Measurements from ENCODE around the gene RBM15B.

Gene RBM15B

DNA sequence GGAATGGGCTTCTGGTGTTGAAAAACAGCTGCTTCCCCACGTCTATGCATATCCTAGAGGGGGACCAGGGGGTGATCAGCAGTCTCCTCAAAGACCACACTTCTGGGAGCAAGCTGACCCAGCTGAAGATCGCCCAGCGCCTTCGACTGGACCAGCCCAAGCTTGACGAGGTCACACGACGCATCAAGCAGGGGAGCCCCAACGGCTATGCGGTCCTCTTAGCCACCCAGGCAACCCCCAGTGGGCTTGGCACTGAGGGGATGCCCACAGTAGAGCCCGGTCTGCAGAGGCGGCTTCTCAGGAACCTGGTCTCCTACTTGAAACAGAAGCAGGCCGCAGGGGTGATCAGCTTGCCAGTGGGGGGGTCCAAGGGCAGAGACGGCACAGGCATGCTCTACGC is 2.5 kb downstream of the RBM15B start:
- no peak for DNase-seq

DNA sequence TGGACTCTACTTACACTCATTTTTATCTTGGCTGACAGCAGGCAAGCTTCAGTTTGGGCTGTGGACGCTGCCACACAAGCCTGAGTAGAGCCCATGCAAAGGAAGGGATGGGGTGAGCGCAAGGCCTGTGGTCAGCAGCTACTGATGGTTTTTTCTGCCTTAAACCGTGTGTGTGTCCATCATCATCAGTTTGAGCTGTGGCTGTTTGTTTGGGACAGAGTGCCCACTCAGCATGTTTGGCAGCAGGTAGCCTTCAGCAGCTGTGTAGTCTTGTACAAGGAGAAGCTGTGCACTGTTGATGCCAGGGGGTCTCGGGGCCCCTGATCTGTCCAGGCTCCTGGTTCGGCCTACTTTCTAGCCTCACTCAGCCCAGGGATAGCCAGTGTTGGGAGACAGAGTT is 3.5 kb downstream of the RBM15B start:
- no peak for DNase-seq

DNA sequence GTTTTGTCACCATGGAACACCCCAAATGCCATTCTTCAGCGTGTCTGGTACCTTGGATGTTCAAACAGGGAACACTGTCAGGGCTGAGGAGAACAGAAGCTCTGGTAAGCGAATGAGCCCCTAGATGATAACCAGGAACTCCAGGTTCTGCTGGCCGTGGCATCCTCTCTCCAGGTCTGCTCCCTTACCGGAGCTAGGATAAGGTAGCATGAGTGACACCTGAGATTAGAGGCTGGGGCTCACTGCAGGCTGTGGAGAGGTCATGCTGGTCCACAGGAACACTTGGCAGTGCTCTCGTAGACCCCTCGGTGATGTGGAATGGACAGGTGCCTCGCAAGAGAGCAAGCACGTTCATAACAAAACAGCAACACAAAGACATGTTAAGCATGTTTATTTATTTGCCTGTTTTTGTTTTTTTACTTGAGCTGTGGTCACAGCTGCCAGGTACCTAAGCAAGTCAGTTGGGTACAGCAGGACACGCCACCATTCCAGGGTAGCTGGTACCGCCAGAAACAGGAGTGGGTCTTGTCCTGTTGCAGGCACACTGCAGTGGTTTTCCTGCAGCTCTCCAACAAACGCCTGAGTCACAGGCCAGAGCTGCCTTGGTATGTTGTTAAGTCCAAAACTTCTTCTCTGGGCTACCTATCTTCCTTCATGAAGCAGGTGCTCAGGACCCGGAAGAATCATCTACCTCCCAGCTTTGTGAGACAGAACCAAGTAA is 4.6 kb downstream of the RBM15B start:
- DNase-seq, result no peak

DNA sequence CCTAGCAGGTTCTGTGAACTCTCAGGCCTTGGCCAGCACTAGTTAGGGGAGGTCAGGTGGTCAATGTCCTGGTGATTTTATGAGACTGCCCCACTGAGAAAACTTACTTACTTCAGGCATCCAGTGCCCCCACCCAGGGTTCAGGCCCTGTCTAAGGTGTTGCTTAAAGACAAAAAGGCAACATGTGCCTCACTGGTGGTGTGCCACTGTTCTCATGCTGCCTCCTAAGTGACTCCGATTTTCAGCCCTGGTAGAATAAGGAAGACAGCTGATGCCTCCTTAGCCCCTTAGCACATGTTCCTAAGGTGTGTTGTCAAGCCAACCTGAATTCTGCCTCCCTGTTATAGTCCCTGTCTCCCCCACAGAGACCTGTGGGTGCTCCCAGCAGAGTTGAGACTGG is 5.3 kb downstream of the RBM15B start:
- no peak for DNase-seq

DNA sequence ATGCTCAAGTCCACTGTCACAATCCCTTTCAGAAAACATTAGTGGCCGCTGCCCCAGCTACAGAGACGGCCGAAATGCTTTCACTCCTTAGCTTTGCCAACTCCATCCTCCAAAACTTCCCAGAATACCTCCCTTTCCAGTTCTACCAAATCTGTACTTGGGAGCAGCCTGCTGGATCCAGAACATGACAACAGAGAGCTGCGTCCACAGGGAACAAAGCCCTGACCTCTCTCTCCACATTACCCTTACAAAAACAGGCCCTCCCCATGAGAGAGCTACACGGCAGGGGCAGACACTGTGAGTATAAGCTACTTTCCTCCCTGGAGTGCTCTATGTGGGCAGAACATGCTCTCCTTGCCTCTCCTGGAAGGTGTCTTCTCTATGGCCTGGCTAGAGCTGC is 6.3 kb downstream of the RBM15B start:
- DNase-seq, result no peak

DNA sequence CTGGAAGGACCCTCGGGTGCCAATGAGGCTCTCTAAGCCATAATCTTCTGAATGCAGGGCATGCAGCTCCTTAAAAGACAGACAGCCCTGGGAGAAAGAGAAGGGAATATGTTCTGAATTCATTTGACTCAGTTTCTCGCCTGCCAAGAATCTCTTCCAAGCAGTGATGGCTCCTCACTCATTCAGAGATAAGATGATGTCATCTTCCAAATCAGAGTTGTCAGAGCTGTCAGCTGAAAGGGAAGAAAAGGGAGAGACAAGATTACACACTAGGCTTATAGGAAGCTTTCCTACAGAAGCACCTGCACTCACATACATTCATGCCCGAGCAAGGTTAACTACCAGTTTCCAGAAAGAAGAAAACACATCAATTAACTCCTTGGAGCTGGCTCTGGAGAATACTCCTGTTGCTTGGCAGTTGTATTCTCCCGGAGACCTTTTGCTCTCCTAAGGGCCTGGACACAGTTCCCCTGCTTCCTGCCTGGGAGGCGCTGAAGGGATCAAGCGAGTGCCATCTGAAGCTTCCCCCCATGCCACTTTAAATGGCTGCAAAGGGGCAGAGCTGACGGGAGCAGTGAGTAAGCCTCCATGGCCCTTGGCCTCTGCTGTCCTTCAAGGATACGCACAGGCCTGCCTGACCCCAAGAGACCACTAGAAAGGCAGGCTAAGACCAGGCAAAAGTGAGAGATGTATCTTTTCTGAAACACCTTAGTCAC is 7.7 kb downstream of the RBM15B start:
- DNase-seq, result no peak

DNA sequence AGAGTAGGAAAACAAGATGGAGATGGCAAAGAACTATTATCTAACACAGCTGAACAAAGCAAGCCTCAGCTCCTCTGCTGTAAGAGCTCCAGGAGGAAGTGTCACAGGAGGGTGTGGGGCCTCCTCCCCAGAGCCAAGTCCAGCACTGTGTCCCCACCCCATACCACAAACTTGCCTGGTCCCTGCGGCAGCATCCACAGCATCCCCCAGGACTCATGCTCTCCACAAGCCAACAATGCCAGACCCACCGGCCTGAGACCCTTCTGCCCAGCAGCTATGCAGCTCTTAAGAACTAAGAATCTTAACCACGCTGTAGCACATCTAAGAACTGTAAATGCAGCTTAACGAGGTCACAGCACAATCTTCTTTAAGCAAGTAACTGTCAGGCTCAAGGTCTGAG is 9.1 kb downstream of the RBM15B start:
- no peak for DNase-seq

DNA sequence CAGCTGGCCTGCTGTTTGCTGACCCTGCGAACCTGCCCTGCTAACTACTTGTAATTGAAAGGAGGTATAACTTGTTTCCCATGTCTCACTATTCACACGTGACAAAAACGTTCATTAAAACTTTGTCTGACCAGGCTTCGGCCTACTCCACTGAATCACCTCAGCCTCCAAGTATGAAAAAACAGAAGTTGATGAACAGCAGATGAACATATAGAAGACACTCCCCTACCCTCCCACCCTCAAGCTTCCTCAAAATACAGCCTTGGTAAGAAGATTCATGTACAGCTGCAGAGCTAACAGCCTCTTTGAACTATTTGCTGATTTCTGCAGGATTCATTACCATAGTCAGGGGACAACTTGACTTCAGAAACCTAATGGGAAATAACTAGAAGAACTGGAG is 10.7 kb downstream of the RBM15B start:
- DNase-seq, result no peak

DNA sequence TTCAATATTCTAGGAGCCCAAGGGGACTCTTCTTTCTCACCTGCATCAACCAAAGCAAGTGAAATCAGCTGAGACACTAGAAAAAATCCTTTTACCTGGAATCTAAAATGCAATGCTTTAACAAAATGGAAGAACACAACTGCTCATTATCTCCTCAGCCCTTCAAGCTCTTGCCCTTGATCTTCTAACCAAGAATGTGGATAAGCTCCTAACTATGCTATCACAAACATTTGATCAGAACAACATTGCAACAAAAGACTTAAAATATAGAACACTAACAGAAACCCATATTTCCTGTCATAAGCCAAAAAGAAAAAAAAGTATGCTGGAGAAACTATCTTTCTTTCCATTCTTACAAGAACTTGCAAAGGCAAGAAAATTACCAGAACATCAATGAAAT is 12.6 kb downstream of the RBM15B start:
- no peak for DNase-seq

DNA sequence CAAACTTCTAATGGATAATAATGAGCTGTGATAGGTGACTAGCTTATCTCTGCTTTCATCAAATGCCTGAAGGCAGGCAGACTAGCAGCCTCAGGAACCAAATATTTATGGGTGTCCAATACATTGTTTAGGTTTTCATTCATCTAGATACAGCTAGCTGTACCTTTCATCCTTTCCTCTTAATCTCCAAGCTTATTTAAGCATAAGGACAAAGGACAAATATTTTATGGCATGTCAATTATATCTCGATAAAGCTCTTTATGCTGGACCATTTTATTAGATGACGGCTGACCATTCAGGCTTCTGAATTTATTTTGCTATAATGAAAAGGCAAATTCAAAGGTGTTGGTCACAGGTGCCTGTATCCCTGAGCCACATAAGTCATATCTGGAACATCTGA is 16.9 kb downstream of the RBM15B start:
- no peak for DNase-seq

DNA sequence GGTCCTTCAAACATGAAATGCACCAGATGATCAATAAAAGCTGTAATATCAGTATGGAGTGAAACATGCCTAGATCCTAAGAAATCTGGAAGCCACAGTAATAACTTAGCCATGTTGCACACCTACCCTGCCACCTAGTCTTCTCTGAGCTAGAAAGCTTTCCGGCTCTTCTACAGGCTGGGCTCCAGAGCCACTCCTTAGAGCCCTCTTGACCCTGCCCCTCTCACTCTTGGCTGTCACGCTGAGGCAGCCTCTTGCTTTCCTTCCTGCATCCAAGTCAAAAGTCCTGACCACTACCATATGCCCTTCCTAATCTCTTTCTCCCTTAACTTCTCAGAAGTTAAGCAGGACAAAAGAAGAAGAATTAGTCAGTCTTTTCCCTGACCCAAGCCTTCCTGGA is 17.7 kb downstream of the RBM15B start:
- no peak for DNase-seq

DNA sequence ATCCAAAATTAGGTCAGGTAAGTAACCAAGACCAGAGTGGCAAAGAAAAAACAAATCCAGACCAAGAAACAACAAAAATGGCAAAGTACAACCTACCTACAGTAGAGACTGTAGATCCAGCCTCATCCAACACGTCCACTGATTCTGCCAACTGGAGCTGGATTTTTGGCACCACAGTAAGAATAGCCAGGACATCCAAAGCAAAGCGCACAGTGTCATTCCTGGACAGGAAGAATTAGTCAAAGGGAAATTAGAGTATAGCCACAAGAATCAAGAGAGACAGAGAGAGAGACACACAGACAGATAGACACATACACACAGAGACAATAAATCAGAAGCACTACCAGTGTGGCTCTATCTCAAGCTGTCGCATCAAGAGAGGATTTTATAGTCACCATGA is 31.1 kb downstream of the RBM15B start:
- no peak for DNase-seq

DNA sequence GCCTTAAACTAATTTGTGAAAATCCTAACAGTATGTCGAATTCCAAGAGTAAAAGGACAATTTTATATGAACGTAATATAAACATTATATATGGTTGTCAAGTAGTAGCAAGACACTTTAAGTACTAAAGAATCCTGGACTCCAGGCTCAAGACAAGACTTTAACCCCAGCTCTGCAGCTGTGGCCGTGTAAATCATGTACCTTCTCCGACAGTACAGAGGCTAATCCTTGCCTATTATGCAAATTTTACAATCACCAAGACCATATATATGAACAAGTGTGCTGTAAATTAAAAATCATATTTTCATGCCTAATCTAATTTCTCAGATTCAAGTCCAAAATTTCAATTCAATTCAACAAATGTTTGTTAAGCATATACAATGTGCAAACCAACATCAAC is 35.8 kb downstream of the RBM15B start:
- DNase-seq, result no peak

DNA sequence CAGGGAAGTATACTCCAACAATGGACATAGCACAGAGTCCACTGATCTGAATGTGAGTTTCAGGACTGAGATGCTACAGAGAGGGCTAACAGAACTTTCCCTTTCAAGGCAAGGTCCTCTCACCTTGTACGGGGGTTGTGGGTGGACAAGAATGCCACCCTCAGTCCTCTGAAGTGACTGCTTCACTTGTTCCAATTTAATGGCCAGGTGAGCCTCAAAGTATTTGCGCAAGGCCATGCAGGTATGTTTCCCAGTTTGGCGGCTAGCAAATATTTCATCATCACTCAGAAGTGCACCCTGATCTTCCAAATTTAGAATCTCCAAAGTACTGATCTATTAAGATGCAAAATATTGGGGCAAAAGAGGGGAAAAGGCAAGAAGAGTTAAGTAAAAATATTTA is 38.1 kb downstream of the RBM15B start:
- DNase-seq, result no peak

DNA sequence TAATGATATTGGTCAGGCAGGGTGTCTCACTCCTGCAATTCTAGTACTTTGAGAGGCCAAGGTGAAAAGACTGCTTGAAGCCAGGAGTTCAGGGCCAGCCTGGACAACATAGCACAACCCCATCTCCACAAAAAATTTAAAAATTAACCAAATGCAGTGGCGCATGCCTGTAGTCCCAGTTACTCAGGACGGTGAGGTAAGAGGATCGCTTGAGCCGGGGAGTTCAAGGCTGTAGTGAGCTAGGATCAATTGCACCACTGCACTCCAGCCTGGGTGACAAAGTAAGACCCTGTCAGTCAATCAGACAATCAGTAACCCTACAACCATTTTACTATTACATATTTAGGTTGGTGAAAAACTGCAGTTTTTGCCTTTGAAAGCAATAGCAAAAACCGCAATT is 43.0 kb downstream of the RBM15B start:
- no peak for DNase-seq

DNA sequence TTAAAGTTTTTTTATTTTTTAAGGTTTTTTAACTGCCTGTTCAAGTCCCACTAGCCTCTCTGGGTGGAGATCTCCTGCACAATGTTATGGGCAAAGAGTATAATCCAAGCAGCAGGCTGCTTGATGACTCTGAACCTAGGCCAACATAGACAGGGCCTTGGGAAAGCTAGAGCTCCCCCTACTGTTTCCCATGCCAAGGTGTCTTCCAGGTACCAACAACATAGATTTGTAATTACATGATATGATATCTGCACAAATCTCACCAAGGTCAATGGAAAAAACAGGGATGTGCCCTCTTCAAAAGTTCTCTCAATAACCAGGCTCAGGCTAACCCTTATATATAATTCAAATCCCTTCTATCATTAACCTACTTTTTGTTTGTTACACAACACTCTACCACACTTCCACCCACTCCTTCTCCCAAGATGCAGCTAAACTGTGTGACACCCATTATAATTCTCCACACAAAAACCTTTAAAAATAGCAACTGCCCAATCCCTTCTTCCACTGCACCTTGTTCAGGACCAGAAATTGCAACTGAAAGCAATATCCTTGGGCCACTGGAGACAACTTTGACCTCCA is 43.8 kb downstream of the RBM15B start:
- peak; percentile 9 for DNase-seq

DNA sequence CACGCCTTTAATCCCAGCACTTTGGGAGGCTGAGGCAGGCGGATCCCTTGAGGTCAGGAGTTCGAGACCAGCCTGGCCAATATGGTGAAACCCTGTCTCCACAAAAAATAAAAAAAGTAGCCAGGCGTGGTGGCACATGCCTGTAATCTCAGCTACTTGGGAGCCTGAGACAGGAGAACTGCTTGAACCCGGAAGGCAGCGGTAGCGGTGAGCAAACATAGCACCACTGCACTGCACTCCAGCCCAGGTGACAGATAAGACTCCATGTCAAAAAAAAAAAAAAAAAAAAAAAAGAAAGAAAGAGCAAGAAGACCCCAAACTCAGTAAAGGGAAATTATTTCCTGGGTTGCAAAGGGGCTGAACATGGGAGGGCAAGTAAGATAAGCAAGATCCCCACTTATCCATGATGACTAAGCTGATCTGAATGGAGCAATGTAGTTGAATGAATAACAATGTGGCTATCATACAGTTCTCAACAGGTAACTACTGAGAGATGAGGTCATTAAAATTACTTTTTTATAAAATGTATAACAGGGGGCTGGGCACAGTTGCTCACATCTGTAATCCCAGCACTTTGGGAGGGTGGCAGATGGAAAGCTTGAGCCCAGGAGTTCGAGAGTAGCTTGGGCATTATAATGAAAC is 46.0 kb downstream of the RBM15B start:
- DNase-seq, result no peak

DNA sequence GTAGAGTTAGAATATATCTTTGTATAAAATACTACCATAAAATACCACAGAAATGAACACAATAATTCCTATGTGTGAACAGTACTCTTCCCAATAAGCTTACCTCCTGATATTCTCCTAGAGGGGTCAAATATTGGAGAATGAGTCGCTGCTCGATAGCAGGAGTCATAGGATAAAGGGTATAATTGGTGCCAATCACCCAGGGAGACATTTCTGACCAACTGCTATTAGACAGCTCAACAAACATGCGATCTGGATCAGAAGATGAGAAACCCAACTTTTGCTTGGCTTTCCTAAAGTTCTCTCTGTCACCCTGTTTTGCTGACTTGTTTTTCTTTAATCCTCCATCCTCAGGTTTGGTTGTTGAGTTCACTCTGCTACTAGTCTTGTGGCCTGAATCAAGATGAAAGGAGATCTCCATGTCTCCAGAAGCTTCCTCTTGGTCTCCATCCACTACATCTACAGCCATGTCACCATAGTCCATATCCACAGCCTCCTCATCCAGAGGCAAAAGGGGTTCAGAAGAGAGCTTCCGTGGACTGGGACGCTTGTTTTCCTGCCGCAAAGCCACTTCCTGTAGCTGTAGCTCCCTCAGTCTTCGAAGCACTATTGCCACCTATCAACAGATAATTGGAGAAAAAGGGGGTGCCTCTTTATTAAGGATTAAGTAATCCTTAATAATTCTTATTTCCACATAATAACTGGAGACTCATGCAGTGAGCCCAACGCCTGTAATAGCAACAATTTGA is 50.4 kb downstream of the RBM15B start:
- no peak for DNase-seq

DNA sequence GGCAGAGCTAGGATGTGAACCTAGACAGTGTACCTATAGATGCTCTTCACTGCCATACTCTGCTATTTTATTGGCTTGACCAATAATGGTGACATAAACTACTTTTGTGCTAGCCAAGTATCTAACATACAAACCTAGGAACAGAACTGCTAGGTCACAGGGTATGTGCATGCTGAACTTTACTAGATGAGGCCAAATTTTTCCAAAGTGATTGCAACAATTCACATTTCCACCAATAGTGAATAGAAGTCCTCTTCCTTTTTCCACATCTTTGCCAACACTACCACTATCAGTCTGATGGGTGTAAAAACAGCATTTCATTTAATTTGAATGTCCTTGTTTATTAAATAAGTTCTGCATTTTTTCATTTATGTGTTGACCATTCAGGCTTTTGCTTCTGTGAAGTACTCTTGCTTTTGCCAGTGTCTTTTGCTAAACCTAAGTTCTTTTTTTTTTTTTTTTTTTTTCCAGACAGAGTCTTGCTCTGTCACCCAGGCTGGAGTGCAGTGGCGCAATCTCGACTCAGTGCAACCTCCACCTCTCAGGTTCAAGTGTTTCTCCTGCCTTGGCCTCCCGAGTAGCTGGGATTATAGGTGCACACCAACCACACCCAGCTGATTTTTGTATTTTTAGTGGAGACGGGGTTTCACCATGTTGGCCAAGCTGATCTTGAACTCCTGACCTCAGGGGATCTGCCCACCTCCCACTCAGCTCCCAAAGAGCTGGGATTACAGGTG is 54.6 kb downstream of the RBM15B start:
- DNase-seq, result no peak
